Measurements from ENCODE around the gene BRD7. TPM values are rescaled to one million over a fixed set of nuclear protein-coding genes. Genes with fewer than 3 reads are reported as not detected.

BRD7 gene
- total and polyA plus RNA-seq, 4 donors: 55.2 to 105 (median 92.9) TPM

DNA sequence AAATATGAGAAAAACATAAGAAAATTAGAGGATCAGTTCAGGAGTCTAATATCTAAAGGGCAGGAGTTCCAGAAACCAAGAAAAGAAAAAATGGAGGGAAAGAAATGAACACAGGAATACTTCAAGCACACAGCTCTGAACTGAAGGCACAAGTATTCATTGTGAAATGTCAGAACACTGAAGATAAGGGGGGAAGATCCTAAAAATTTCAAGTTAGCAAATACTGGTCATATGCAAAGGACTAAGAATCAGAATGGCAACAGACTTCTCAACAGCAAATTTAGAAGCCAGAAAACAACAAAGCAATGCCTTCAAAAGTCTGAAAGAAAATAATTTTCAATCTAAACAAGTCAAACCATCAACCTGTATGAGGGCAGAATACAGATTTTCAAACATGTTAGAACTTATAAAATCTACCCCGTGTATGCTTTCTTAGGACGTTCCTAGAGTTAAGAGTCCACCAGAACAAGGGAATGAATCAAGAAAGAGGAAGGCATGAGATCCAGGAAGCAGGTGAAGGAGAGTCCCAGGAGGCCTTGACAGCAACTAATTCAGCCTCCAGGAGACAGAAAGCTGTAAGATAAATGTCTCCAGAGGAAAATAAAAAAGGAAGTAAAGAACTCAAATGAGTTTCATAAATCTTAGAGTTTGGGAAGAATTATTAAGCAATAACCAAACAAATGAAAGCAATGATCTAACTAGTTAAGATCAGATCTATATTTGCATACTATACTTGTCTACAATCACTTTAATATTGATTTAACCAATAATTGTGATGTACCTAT lies 2.8 kb downstream of the BRD7 start:
- Histone ChIP-seq H3K4me1 (ENCODE audit: control insufficient read depth, insufficient read depth, low read length) (peaks cover 4% of the 10 kb centered on the region), H3K9me3 (ENCODE audit: control insufficient read depth, insufficient read depth, low read length) (no peaks in the 10 kb centered on the region), H3K27me3 (ENCODE audit: control insufficient read depth, insufficient read depth, low read length) (no peaks in the 10 kb centered on the region), H3K4me3 (ENCODE audit: low read depth, low read length) (no peak overlapping the region), H3K27ac (ENCODE audit: low read depth, low read length) (no peak overlapping the region), H3K36me3 (ENCODE audit: control insufficient read depth, insufficient read depth, low read length) (peaks cover 9% of the 10 kb centered on the region)
- no peak for DNase-seq (ENCODE audit: low read depth in 4 of 6, low spot score in 6 of 6)
- WGBS (ENCODE audit: insufficient coverage): no CpG with 5 or more reads among the region's 2 CpGs

- no peak overlapping the region for H3K4me3 ChIP-seq (ENCODE audit: low read depth, low read length)
- peaks cover 9% of the 10 kb centered on the region for H3K36me3 ChIP-seq (ENCODE audit: control insufficient read depth, insufficient read depth, low read length)
- H3K9me3 ChIP-seq (ENCODE audit: control insufficient read depth, insufficient read depth, low read length): no peaks in the 10 kb centered on the region
- 88% methylated on average over 1 of the region's 10 CpGs for WGBS (ENCODE audit: insufficient coverage)
- no peak overlapping the region for H3K27ac ChIP-seq (ENCODE audit: low read depth, low read length)
- no peaks in the 10 kb centered on the region for H3K27me3 ChIP-seq (ENCODE audit: control insufficient read depth, insufficient read depth, low read length)
- DNase-seq (ENCODE audit: low read depth in 4 of 6, low spot score in 6 of 6): no peak
- peaks cover 4% of the 10 kb centered on the region for H3K4me1 ChIP-seq (ENCODE audit: control insufficient read depth, insufficient read depth, low read length)
These were observed 5.1 kb downstream of the BRD7 start for GRCh38 chr16:50363656-50364055.

DNA sequence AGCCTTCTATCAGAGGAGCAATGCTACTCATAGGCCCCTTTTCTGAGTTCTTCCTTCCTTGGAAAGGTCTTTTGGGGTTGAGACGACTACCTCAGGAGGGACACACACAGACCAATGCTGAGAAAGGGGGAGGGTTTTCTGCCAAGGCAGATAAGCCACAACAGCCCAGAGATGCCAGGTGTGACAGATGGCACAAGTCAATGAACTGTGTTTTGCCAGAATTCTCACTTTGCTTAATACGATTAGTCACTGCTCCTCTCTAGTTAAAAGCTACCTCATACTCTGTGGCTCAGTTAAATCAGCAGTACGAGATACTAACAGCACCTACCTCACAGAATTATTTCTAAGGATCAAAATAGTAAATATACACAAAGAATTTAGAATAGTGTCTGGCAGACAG lies 8.0 kb downstream of the BRD7 start:
- no peaks in the 10 kb centered on the region for H3K4me1 ChIP-seq (ENCODE audit: control insufficient read depth, insufficient read depth, low read length)
- no peaks in the 10 kb centered on the region for H3K9me3 ChIP-seq (ENCODE audit: control insufficient read depth, insufficient read depth, low read length)
- H3K27ac ChIP-seq (ENCODE audit: low read depth, low read length): no peak overlapping the region
- H3K4me3 ChIP-seq (ENCODE audit: low read depth, low read length): no peak overlapping the region
- no CpG with 5 or more reads among the region's 3 CpGs for WGBS (ENCODE audit: insufficient coverage)
- no peak for DNase-seq (ENCODE audit: low read depth in 4 of 6, low spot score in 6 of 6)
- H3K27me3 ChIP-seq (ENCODE audit: control insufficient read depth, insufficient read depth, low read length): no peaks in the 10 kb centered on the region
- H3K36me3 ChIP-seq (ENCODE audit: control insufficient read depth, insufficient read depth, low read length): peaks cover 16% of the 10 kb centered on the region

DNA sequence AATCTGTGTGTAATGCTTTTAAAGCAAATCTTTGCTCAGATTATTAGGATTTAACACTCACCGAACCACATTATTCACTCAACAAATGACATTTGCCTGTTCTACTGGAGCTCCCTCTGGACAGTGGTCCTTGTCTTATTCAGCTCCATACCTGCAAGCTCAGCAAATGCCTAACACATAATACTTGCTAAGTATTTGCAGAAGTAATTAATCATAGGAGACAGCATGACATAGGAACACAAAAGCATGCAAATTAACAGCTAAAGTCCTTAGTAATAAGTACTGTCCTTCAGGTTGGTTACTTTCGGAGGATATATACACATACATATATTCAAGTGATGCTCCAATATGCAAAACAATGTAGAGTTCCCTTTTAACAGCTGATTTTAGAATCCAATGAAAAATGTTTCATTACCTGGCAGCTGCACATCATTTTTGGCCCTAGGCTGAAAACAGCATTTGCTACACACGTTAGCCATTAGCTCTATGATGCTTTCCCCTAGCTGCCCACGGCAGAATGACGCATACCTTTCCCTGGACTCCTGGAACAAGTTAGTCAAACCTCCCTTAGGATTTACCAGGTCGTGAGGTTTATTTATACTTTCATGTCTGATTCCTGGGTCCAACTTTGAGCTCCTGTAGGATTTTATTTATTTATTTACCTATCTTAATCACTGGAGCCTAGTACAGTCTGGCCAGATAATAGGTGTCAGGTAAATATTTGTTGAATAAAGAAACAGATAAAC lies 8.6 kb downstream of the BRD7 start:
- no peaks in the 10 kb centered on the region for H3K9me3 ChIP-seq (ENCODE audit: control insufficient read depth, insufficient read depth, low read length)
- no peak for DNase-seq (ENCODE audit: low read depth in 4 of 6, low spot score in 6 of 6)
- H3K27ac ChIP-seq (ENCODE audit: low read depth, low read length): no peak overlapping the region
- no peak overlapping the region for H3K4me3 ChIP-seq (ENCODE audit: low read depth, low read length)
- no peaks in the 10 kb centered on the region for H3K4me1 ChIP-seq (ENCODE audit: control insufficient read depth, insufficient read depth, low read length)
- H3K36me3 ChIP-seq (ENCODE audit: control insufficient read depth, insufficient read depth, low read length): peaks cover 16% of the 10 kb centered on the region
- no peaks in the 10 kb centered on the region for H3K27me3 ChIP-seq (ENCODE audit: control insufficient read depth, insufficient read depth, low read length)
- WGBS (ENCODE audit: insufficient coverage): 76% methylated on average over 2 of the region's 6 CpGs

GRCh38 chr16:50359626-50360025 lies 9.2 kb downstream of the BRD7 start:
- no peak overlapping the region for H3K4me3 ChIP-seq (ENCODE audit: low read depth, low read length)
- no peaks in the 10 kb centered on the region for H3K27me3 ChIP-seq (ENCODE audit: control insufficient read depth, insufficient read depth, low read length)
- no peaks in the 10 kb centered on the region for H3K4me1 ChIP-seq (ENCODE audit: control insufficient read depth, insufficient read depth, low read length)
- peaks cover 16% of the 10 kb centered on the region for H3K36me3 ChIP-seq (ENCODE audit: control insufficient read depth, insufficient read depth, low read length)
- no peak for DNase-seq (ENCODE audit: low read depth in 4 of 6, low spot score in 6 of 6)
- no CpG with 5 or more reads among the region's 1 CpG for WGBS (ENCODE audit: insufficient coverage)
- H3K9me3 ChIP-seq (ENCODE audit: control insufficient read depth, insufficient read depth, low read length): no peaks in the 10 kb centered on the region
- H3K27ac ChIP-seq (ENCODE audit: low read depth, low read length): no peak overlapping the region

- Histone ChIP-seq H3K9me3 (ENCODE audit: control insufficient read depth, insufficient read depth, low read length) (no peaks in the 10 kb centered on the region), H3K27ac (ENCODE audit: low read depth, low read length) (no peak overlapping the region), H3K27me3 (ENCODE audit: control insufficient read depth, insufficient read depth, low read length) (no peaks in the 10 kb centered on the region), H3K4me3 (ENCODE audit: low read depth, low read length) (no peak overlapping the region), H3K36me3 (ENCODE audit: control insufficient read depth, insufficient read depth, low read length) (peaks cover 16% of the 10 kb centered on the region), H3K4me1 (ENCODE audit: control insufficient read depth, insufficient read depth, low read length) (no peaks in the 10 kb centered on the region)
- DNase-seq (ENCODE audit: low read depth in 4 of 6, low spot score in 6 of 6): peak in 1 of 6 donors; percentile 11
- WGBS (ENCODE audit: insufficient coverage): no CpG with 5 or more reads among the region's 11 CpGs
These were observed 13.9 kb downstream of the BRD7 start for GRCh38 chr16:50354629-50355456.

- DNase-seq (ENCODE audit: low read depth in 4 of 6, low spot score in 6 of 6): no peak
- Histone ChIP-seq H3K36me3 (ENCODE audit: control insufficient read depth, insufficient read depth, low read length) (peaks cover 16% of the 10 kb centered on the region), H3K27ac (ENCODE audit: low read depth, low read length) (no peak overlapping the region)
These were observed 14.7 kb downstream of the BRD7 start for GRCh38 chr16:50354082-50354481.

DNA sequence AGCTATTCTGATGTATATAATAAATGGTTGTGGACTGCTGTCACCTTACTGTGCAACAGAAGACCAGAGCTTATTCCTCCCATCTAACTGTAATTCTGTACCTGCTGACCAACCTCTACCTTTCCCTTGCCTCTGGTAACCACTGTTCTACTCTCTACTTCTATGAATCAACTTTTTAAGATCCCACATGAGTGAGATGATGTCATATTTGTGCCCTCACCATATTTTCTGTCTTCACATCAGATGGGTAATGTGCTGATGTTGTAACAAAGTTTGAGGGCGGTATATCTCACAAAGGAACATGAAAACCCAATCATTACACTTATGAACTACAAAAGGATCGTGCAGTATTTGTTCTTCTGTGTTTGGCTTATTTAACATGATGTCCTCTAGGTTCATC lies 16.8 kb downstream of the BRD7 start:
- H3K4me1 ChIP-seq (ENCODE audit: control insufficient read depth, insufficient read depth, low read length): no peaks in the 10 kb centered on the region
- no peaks in the 10 kb centered on the region for H3K9me3 ChIP-seq (ENCODE audit: control insufficient read depth, insufficient read depth, low read length)
- H3K27me3 ChIP-seq (ENCODE audit: control insufficient read depth, insufficient read depth, low read length): no peaks in the 10 kb centered on the region
- no peak overlapping the region for H3K4me3 ChIP-seq (ENCODE audit: low read depth, low read length)
- DNase-seq (ENCODE audit: low read depth in 4 of 6, low spot score in 6 of 6): no peak
- peaks cover 10% of the 10 kb centered on the region for H3K36me3 ChIP-seq (ENCODE audit: control insufficient read depth, insufficient read depth, low read length)
- no peak overlapping the region for H3K27ac ChIP-seq (ENCODE audit: low read depth, low read length)
- no CpG with 5 or more reads among the region's 2 CpGs for WGBS (ENCODE audit: insufficient coverage)

More at GRCh38 chr16:50354082-50354481, 14.7 kb downstream of the BRD7 start:
- Histone ChIP-seq H3K27me3 (ENCODE audit: control insufficient read depth, insufficient read depth, low read length) (no peaks in the 10 kb centered on the region), H3K9me3 (ENCODE audit: control insufficient read depth, insufficient read depth, low read length) (no peaks in the 10 kb centered on the region), H3K4me1 (ENCODE audit: control insufficient read depth, insufficient read depth, low read length) (no peaks in the 10 kb centered on the region), H3K4me3 (ENCODE audit: low read depth, low read length) (no peak overlapping the region)
- WGBS (ENCODE audit: insufficient coverage): no CpG with 5 or more reads among the region's 1 CpG

DNA sequence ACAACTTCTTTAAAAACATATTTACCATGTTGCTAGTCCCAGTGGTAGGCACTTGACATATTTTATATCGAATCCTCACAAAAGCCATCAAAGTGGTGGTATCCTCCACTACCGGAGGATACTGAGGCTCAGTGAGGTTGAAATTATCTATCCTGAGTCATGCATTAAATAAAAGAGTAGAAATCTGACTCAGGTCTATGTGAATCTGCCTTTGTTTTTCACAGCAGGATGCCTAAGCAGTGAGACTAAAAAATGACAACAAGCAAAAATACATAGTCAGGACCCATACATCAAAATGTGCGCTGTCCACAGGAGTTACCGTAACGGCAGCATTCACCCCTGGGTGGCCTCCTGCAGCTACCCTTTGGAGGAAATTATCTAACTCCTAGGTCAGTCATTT lies 17.7 kb downstream of the BRD7 start:
- H3K27ac ChIP-seq (ENCODE audit: low read depth, low read length): no peak overlapping the region
- H3K4me3 ChIP-seq (ENCODE audit: low read depth, low read length): no peak overlapping the region
- H3K36me3 ChIP-seq (ENCODE audit: control insufficient read depth, insufficient read depth, low read length): peaks cover 10% of the 10 kb centered on the region
- no peaks in the 10 kb centered on the region for H3K9me3 ChIP-seq (ENCODE audit: control insufficient read depth, insufficient read depth, low read length)
- no peaks in the 10 kb centered on the region for H3K4me1 ChIP-seq (ENCODE audit: control insufficient read depth, insufficient read depth, low read length)
- DNase-seq (ENCODE audit: low read depth in 4 of 6, low spot score in 6 of 6): no peak
- H3K27me3 ChIP-seq (ENCODE audit: control insufficient read depth, insufficient read depth, low read length): no peaks in the 10 kb centered on the region
- 91% methylated on average over 3 of the region's 5 CpGs for WGBS (ENCODE audit: insufficient coverage)
